Endodermal cell (in vitro differentiated cells): ENCODE data around the gene NRDC. TPM values are rescaled to one million over a fixed set of nuclear protein-coding genes. Genes with fewer than 3 reads are reported as not detected.

Experiments
- DNase-seq: peaks from one replicate; pipeline ENCODE4 v3.0.0-alpha.2; 2017
- H3K27ac ChIP-seq: 2 replicates; pipeline ENCODE4 v1.5.1; 2013; ENCODE audit warnings: mild to moderate bottlenecking, low read depth, low read length, moderate library complexity
- H3K27me3 ChIP-seq: 2 replicates; pipeline ENCODE4 v1.6.1; 2013; ENCODE audit warnings: mild to moderate bottlenecking, low read length, moderate library complexity; ENCODE audit not compliant: insufficient read depth, control insufficient read depth, poor library complexity, severe bottlenecking
- H3K36me3 ChIP-seq: 2 replicates; pipeline ENCODE4 v1.7.0; 2013; ENCODE audit warnings: mild to moderate bottlenecking, low read length, moderate library complexity; ENCODE audit not compliant: control insufficient read depth, insufficient read depth
- H3K4me1 ChIP-seq: one replicate; pipeline ENCODE4 v1.7.0; 2013; ENCODE audit warnings: low read length; ENCODE audit not compliant: control insufficient read depth, insufficient read depth
- H3K4me3 ChIP-seq: 2 replicates; pipeline ENCODE4 v1.5.1; 2013; ENCODE audit warnings: mild to moderate bottlenecking, low read length, moderate library complexity
- H3K9ac ChIP-seq: 2 replicates; pipeline ENCODE4 v1.6.1; 2013; ENCODE audit warnings: mild to moderate bottlenecking, low read length, moderate library complexity; ENCODE audit not compliant: poor library complexity, severe bottlenecking; ENCODE audit errors: extremely low read depth
- H3K9me3 ChIP-seq: 2 replicates; pipeline ENCODE4 v1.6.1; 2013; ENCODE audit warnings: mild to moderate bottlenecking, low read length, moderate library complexity; ENCODE audit not compliant: control insufficient read depth
- H3K27ac Mint-ChIP-seq: 2 replicates; pipeline ENCODE4 v1.8.0; 2020; ENCODE audit warnings: mixed read lengths
- H3K27me3 Mint-ChIP-seq: 2 replicates; pipeline ENCODE4 v1.8.0; 2021; ENCODE audit warnings: mild to moderate bottlenecking, mixed read lengths; ENCODE audit not compliant: insufficient read depth
- H3K36me3 Mint-ChIP-seq: 2 replicates; pipeline ENCODE4 v1.8.0; 2020; ENCODE audit warnings: low read depth, mixed read lengths
- H3K4me1 Mint-ChIP-seq: 2 replicates; pipeline ENCODE4 v1.8.0; 2020; ENCODE audit warnings: mixed read lengths
- H3K4me3 Mint-ChIP-seq: 2 replicates; pipeline ENCODE4 v1.8.0; 2020; ENCODE audit warnings: mild to moderate bottlenecking, moderate library complexity, mixed read lengths
- H3K9me3 Mint-ChIP-seq: 2 replicates; pipeline ENCODE4 v1.8.0; 2020; ENCODE audit warnings: mild to moderate bottlenecking, mixed read lengths
- CTCF ChIP-seq: fragments of 200-600 bp; sonication (generic); conservative IDR thresholded peaks from 2 replicates; pipeline ENCODE4 v1.5.0; 2021; ENCODE audit warnings: antibody characterized with exemption, mild to moderate bottlenecking
- WGBS, 2 experiments: methylation state at CpG; one replicate each; pipeline versions ENCODE4 v1.1.5 to v1.1.7; 2013; ENCODE audit warnings: missing lambda C conversion rate in 2 of 2, mixed read lengths in 1 of 2; ENCODE audit not compliant: insufficient coverage in 1 of 2, insufficient read length in 1 of 2; 5-methylcytosine and 5-hydroxymethylcytosine counted together
- total RNA-seq, 2 donors: library from RNA; stranded (reverse); fragmentation: NEBNext Ultra II Directional in 1 of 2; extraction: Animal tissue kit (Norgen Biotek cat#: 25700) in 1 of 2; gene quantifications; 2 replicates in 1 of 2; 3 replicates in 1 of 2; pipeline ENCODE4 v1.2.1, GENCODE V29; 2021

NRDC gene
- total RNA-seq, 2 donors from 2014 or later: 160 to 202 TPM

- no peaks in the 10 kb centered on the region for H3K27me3 Mint-ChIP-seq
- no peak overlapping the region for H3K27ac ChIP-seq
- no peak overlapping the region for H3K27ac Mint-ChIP-seq
- no peaks in the 10 kb centered on the region for H3K9me3 ChIP-seq
- H3K9ac ChIP-seq: no peak overlapping the region
- H3K4me1 Mint-ChIP-seq: no peaks in the 10 kb centered on the region
- no peak for DNase-seq
- no peaks in the 10 kb centered on the region for H3K36me3 ChIP-seq
- no peak for TF ChIP-seq CTCF
- no peaks in the 10 kb centered on the region for H3K4me1 ChIP-seq
- 91 to 92% methylated on average over 4 to 5 of the region's 5 CpGs for WGBS, 2 experiments
- H3K4me3 Mint-ChIP-seq: no peak overlapping the region
- H3K27me3 ChIP-seq: no peaks in the 10 kb centered on the region
- H3K36me3 Mint-ChIP-seq: peaks cover 6% of the 10 kb centered on the region
- H3K9me3 Mint-ChIP-seq: peaks cover 12% of the 10 kb centered on the region
- no peak overlapping the region for H3K4me3 ChIP-seq
Observed at GRCh38 chr1:51902456-51902855, 23.9 kb upstream of the NRDC start.

DNA sequence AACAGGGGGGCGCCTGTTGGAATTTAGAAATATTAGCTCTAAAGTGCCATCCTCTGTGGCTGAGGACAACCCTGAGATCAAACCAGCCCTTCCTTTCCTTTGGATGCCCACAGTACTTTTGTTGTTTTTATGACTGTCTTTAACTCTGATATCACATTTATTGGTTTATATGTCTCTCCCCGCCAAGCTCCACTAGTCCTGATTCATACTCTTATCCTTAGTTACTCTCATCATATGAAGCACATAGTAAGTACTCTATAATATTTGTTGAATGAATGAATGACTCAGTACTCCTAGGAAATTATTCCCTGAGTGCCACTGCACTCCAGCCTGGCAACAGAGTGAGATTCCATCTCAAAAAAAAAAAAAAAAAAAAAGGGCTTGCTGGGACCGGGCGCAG, 22.6 kb upstream of the NRDC start:
- Histone ChIP-seq H3K36me3 (no peaks in the 10 kb centered on the region), H3K4me3 (no peak overlapping the region), H3K4me1 (no peaks in the 10 kb centered on the region), H3K27ac (no peak overlapping the region), H3K27me3 (no peaks in the 10 kb centered on the region), H3K9ac (no peak overlapping the region), H3K9me3 (no peaks in the 10 kb centered on the region)
- 90% methylated on average over 3 of the region's 4 CpGs; no CpG with 5 or more reads in 1 of the 2 experiments for WGBS, 2 experiments
- Mint-ChIP-seq H3K4me1 (peaks cover 3% of the 10 kb centered on the region), H3K36me3 (no peaks in the 10 kb centered on the region), H3K27me3 (no peaks in the 10 kb centered on the region), H3K4me3 (no peak overlapping the region), H3K9me3 (peaks cover under 1% of the 10 kb centered on the region), H3K27ac (no peak overlapping the region)
- TF ChIP-seq CTCF: no peak
- DNase-seq: no peak

- no peaks in the 10 kb centered on the region for H3K27me3 ChIP-seq
- TF ChIP-seq CTCF: no peak
- DNase-seq: no peak
- no peak overlapping the region for H3K27ac ChIP-seq
- no peaks in the 10 kb centered on the region for H3K4me1 ChIP-seq
- WGBS, 2 experiments: 91 to 95% methylated on average over 7 to 10 of the region's 10 CpGs
- H3K4me3 ChIP-seq: no peak overlapping the region
- peaks cover 5% of the 10 kb centered on the region for H3K27me3 Mint-ChIP-seq
- H3K27ac Mint-ChIP-seq: no peak overlapping the region
- H3K9me3 Mint-ChIP-seq: peaks cover 18% of the 10 kb centered on the region
- H3K36me3 Mint-ChIP-seq: no peaks in the 10 kb centered on the region
- H3K36me3 ChIP-seq: no peaks in the 10 kb centered on the region
- H3K9me3 ChIP-seq: no peaks in the 10 kb centered on the region
- H3K4me1 Mint-ChIP-seq: peaks cover 3% of the 10 kb centered on the region
- no peak overlapping the region for H3K9ac ChIP-seq
- H3K4me3 Mint-ChIP-seq: no peak overlapping the region
Observed at GRCh38 chr1:51899022-51899421, 20.5 kb upstream of the NRDC start.
